DND-41 (cell line): ENCODE data around the gene PDE6B.

ENCODE experiments used
- CTCF ChIP-seq: IDR thresholded peaks from 2 replicates; pipeline ENCODE4 v1.5.1; 2012; ENCODE audit warnings: borderline replicate concordance, low read length, moderate library complexity, mild to moderate bottlenecking; ENCODE audit not compliant: poor library complexity, severe bottlenecking; ENCODE audit errors: extremely low read depth
- EZH2 ChIP-seq: IDR thresholded peaks from 3 replicates; pipeline ENCODE4 v1.6.1; 2012; ENCODE audit warnings: borderline replicate concordance, low read depth, mild to moderate bottlenecking, moderate library complexity, low read length, inconsistent platforms; ENCODE audit not compliant: severe bottlenecking

- TF ChIP-seq CTCF (no peak), EZH2 (no peak)
Measured at GRCh38 chr4:664713-665231, 39.4 kb downstream of the PDE6B start.
